GM12872 (cell line): ENCODE measurements around the gene BATF3.

Source experiments
- CTCF ChIP-seq: IDR thresholded peaks from 3 replicates; pipeline ENCODE4 v1.5.1; 2011; ENCODE audit warnings: low read depth, mild to moderate bottlenecking, low read length, moderate library complexity; ENCODE audit not compliant: insufficient read depth

Gene BATF3

GRCh38 chr1:212691561-212692071 lies 8.0 kb downstream of the BATF3 start:
- TF ChIP-seq CTCF: no peak

GRCh38 chr1:212690816-212691403 lies 8.7 kb downstream of the BATF3 start:
- TF ChIP-seq CTCF: no peak

- TF ChIP-seq CTCF: no peak
Observed at GRCh38 chr1:212689758-212690529, 9.7 kb downstream of the BATF3 start.

- TF ChIP-seq CTCF: no peak
Observed at GRCh38 chr1:212689196-212689725, 10.4 kb downstream of the BATF3 start.

GRCh38 chr1:212688341-212689047 lies 11.1 kb downstream of the BATF3 start:
- no peak for TF ChIP-seq CTCF

- no peak for TF ChIP-seq CTCF
Observed at GRCh38 chr1:212687811-212688210, 11.8 kb downstream of the BATF3 start.

- TF ChIP-seq CTCF: no peak
Observed at GRCh38 chr1:212686591-212686990, 13.0 kb downstream of the BATF3 start.
